Amygdala (tissue), 56 donors: Measurements from ENCODE around the gene CIAO3.

Experiments
- DNase-seq, 56 donors: peaks; one replicate each; lab custom pipeline; 2025; lab: John Stamatoyannopoulos, UW

Gene CIAO3

DNA sequence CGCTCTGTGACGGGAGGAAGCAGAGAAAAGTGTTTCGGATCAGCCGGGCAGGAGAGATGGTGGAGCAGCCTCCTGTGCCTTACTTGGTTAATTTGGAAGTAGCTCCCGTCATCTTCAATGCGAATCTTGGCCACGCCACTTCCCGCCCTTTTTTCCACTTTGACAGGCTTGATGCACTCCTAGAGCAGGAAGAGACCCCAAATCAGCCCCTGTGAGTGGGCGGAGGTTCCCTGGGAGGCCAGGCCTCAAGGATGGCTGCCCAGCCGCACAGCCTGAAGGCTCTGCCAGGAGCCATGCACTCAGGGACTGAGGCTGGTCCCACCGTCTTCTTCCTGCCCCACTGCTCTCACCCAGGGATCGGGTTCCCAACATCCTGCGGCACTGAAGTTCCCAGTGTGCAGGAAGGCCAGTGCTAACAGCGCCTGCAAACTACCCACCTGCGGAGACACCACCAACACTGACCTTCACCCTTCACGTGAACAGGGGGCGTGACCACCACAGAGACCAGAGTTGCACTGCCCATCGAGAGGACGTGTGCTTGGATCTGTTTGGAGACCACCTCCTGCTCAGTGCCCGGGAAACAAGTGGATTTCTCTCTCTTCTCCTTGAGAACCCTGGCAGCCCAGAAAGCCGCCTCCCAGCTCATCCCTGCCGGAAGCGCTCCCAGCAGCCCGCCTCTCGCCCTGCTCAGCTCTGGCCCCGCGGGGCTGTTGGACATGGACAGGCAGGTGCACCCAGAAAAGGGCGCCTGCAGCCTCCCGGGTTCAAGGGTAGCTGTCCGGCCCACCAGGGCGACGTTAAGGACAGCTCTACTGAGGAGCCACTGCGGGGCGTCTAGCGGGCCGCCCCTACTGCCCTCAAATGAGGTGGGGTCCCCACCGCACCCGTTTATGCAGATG is 988 bp downstream of the CIAO3 start:
- DNase-seq: no peak

DNA sequence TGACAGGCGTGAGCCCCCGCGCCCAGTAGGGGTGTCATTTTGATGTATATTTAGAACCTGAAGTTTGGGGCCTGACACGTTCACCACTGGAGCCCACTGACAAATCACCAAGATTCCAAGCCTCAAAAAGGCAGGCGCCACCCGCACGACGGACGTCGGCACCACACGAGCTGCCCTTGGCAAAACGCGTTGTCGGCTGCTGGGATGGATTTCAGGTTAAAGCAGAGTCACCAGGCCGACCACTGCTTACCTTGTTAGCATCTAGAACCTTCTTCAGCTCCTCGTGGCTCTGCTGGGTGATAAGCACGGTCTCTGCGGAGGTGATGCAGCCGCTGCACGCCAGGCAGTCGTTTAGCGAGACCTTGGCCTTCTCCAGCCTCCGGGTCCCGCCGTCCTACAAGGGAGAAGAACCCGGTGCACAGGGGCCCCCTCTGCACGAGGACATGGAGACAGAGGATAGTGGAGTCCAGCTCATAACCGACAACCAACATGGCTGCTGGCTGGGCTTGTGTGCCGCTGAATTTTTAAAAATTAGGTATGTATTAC is 3.8 kb downstream of the CIAO3 start:
- no peak for DNase-seq

DNA sequence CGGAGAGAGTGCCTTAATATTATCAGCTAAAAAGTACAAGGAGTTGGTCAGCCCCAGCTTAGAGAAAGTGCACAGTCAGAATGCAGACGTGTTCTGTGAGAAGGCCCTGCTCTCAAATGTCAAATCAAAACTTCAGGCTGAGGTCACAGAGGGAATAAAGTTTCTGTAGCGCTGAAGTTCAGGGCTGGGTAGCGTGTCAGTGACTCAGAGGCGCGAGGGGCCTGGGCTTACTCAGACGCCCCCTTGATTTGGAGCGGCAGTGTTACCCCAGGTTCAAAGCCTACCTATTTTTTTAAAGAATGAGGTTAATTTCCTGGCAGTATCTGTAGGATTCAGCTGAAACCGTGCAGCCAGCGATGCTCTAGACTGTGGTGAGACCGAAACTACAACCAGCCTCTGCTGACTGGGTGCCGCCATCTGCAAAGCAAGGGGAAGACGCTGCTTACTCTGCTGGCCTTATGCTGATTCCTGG is 4.8 kb downstream of the CIAO3 start:
- DNase-seq: no peak

DNA sequence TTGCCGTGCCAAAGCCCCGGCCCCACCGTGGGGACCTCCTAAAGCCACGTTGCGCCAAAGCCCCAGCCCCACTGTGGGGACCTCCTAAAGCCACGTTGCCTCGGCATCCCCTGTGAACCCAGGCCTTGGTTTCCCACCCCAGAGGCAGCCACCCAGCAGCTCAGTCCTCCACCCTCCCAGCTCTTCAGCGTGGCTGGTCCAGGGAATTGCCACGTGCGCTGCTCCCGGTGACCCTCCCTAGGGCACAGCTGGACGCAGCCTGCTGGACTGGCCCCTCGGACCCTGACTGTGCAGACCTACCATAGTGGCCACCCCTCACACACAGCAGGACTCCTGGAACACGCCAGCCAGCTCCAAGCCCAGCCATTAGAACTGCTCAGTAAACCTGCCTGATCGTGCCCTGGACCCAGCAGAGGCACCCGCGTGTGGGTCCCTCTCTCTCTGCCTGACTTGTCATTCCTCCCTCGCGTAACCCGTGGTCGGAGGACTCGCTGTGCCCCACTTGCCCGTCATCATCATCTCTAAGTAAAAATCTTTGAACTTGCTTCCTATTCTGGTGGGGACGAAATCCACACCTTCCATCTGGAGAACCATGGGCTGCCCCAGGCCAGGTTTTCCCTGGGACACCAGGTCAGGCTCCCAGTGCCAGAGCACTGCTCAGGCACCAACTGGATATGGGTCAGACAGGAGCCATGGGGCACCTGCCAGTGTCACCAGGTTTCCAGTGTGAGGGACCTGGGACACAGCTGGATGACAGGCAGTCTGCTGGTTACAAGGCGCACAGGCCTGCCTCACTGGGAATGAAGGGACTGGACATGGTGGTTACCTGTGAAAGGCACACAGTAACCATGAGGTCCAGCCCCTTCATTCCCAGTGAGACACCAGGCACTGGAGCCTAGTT is 5.6 kb downstream of the CIAO3 start:
- DNase-seq: no peak

DNA sequence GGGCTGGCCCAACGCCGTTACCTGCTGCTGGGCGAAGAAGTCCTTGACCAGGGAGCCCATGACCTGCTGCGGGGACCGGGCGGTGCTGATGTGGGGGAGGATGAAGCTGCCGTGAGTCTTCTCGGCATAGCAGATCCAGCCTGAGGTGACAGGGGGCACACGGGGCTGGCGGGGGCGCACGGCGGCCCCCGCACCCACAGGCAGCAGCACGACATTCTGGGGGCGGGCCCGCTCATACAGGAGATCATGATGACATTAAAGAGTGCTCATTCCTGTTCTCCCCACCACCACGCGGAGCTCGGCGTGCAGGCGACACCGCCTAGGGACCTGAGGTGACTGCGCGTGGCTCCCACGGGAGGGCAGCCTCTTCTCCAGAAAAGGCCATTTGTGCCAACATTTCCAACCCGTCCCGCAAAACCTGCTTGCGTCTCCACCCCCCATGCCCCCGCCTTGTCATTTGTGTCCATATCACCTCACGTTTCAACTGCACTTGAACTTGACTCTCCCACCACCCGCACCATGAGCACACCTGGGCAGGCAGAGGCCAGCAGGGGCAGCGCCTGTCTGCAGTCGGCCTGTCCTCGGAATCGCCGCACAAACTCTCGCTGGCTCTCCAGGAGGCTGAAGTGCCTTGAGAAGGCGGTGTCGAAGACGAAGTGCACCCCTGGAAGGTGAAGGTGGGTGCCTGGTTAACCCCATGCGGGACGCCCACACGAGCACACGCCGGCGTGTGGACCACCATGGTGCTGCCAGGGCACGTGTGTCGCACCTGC is 6.4 kb downstream of the CIAO3 start:
- DNase-seq: no peak

DNA sequence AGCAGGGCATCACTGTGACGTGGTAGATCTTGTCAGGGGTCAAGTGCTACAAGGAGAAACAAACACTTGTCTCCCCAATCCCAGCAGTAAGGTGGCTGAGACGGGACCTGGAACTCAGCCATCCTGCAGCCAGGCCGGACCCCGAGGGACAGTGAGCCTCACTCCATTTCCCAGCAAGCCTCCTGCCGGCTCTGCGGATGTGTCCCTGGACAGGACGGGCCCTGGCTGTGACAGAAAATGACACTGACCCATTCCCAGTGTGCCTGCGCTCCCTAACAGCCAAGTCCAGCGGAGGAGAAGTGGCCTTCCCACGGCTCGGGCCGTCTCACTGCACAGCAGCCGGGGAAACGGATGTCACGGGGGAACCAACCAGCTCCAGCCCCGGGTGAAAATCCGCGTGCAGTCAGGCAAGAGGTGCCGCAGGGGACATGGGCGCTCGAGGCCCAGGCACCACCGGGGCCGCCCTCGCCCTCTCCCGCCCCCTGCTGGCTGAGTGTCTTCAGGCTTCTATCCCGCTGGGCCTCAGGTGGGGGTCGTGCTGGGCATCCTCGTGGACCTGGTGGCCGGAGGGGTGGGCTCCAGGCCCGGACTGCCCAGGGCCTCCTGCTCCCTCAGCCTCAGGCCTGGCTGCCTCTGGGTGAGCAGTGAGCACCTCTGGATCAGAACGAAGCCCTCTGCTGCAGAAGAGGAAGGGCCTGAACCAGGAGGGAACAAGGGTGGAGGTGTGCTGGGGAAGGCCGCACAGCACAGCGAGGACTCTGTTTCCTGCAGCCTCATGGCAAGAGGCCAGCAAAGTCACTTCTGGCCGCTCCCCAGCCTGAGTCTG is 7.2 kb downstream of the CIAO3 start:
- no peak for DNase-seq

DNA sequence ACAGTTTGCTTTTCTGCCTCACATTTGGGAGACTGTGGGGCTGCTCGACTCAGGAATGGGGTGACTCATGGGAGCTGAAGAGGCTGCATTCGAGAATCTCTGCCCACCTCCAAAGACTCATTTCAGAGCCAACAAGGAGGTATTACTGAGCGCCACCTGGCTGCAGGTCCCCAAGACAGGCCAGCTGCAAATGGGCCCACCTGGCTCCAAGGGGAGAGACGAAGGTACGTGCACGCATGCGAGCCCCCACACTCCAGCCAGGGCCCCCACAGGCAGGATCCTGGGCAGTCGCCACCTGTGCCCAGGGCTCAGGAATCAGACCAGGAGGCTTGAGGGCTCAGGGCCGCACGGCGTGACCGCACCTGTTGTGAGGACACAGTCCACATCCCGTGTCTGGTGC is 7.9 kb downstream of the CIAO3 start:
- no peak for DNase-seq

DNA sequence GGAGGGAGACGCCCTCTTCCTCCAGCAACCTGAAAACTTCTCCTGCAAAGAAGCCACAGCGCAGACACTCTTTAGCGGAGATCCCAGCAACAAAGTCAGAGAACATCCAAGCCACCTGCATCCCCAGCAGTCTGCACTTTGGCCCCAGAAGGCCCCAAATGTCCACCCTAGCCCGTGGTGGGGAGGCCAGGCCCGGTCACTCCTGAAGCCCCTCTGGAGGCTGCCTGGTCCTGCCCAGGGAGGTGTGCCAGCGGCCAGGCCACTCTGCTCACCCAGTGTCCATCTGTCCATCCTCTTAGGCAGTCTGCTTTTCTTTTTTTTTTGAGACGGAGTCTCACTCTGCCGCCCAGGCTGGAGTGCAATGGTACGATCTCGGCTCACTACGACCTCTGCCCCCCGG is 8.5 kb downstream of the CIAO3 start:
- no peak for DNase-seq

DNA sequence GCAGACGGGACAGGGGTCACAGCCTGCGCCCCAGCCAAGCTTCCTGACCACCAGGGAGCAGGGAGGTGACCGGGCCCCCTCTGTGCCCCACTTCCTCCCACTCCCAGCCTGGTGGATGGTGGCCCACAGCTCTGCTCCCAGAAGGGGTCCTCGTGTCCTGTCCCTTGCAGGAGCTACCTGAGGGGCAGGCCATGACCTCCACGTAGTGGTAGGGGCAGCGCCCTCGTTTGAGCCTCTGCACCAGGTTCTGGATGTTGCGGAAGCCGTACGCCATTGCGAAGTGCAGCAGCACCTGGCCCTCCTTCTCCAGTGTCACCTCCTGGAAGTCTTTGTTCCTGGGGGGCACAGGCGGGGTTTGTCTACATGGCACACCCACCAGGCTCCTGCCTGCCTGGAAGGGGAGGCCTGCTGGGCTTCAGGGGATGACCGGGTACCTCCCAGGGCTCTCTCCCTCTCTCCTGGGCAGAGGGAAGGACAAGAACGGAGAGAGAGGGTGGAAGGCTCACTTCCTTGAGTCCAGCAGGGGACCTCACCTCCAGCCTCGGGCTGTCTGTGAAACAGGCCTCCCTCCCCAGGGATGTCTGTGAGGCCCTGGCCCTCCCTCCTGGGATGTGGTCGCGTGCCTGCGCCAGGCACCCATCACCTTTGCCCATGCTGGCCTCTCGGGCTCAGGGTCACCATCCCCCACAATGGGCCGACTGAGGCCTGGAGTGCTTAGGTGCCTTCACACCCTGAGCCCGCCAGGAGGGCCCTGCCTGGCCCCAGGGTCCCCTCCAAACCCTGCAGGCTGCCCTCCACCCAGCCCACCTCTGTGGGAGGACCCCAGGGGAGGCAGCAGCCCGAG is 9.9 kb downstream of the CIAO3 start:
- no peak for DNase-seq

DNA sequence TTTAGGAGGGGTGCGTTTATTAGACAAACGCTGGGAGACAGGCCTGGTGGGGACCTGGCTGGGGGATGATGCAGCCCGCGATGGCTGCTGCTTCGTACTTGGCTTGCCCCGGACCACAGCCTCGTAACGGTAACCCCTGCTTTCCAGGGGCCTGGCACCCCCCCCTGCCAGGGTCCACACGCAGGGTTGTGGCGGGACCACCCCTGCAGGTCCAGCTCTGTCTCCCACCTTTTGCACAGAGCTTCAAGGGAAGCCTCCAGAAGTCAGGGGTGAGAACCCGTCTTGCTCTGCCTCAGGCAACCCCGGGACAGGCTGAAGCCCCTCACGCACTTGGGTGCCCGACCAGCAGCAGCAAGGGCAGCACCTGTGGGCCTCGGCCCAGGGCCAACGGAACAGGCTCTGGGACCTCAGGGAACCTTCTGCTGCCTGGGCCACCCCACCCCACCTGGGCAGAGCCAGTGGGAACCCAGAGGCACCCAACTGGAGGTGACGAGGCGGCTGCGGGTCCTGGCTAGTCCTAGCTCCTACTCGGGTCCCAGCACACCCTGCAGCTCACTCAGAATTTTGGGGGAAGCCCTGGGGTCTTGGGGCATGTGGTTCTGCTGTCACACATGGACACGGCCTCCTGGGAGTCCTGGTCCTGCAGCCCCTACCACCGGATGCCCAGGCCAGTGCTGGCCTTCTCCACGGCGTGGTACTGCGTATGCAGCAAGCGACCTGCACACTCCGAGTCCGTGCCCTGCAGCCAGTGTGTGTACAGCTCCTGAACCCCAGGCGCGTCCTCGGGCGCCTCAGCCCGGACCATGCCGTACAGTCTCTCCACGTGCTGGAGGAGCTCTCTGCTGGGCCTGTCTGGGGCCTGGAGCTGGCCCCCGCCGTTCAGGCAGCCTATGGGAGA is 10.8 kb downstream of the CIAO3 start:
- no peak for DNase-seq

DNA sequence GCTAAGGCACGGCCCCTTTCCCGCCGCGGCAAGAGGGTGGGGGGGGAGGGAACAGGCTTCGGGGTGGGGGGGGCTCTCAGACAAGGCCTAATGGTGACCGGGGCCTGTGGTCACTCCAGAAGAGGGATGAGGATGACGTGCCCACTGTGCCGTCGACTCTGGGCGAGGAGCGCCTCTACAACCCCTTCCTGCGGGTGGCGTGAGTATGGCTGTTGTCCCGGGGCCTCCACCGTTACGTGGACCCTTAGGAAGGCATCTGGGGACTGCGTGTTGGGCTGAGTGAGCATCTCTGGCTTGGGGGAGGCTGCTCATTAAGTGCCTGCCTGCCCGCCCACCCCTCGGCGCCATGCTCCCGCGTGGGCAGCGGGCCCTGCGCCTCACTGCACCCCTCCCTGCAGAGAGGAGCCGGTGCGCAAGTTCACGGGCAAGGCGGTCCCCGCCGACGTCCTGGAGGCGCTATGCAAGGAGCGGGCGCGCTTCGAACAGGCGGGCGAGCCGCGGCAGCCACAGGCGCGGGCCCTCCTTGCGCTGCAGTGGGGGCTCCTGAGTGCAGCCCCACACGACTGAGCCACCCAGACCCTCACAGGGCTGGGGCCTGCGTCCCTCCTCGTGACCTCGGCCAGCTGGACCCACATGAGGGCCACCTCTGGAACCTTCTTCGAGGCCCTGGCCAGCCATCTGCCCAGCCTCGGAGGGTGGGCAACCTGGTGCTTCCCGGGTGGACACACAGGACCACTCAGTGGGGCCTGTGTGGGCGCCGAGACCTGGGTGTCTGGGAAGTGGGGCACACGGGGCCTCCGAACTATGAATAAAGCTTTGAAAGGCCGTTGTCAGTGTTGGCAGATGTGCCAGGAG is 11.7 kb downstream of the CIAO3 start:
- DNase-seq: peak in 7 of 56 donors; percentile 32 to 56 (median 42)

DNA sequence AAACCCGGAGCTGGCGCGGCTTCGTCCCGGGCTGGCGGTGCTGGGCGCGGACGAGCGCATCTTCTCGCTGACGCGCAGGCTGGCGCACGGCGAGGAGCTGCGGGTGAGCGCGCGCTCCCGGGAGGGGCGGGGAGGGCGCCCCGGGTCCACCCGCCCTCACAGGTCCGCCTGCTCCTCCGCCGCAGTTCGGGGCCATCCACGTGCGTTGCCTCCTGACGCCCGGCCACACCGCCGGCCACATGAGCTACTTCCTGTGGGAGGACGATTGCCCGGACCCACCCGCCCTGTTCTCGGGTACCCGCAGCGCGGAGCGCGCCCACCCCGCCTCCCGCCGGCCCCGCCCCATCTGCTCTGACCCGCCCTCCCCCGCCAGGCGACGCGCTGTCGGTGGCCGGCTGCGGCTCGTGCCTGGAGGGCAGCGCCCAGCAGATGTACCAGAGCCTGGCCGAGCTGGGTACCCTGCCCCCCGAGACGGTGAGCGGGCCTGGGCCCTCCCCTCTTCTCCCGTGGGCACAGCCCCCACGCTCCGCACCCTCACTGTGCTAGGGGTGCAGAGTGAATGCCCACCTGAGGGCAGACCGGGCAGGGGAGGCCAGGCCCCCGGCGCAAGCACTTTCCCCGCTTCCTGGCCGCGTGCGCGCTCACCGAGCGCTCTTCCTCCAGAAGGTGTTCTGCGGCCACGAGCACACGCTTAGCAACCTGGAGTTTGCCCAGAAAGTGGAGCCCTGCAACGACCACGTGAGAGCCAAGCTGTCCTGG is 12.5 kb downstream of the CIAO3 start:
- peak in 33 of 56 donors; percentile 11 to 75 (median 59) for DNase-seq

DNA sequence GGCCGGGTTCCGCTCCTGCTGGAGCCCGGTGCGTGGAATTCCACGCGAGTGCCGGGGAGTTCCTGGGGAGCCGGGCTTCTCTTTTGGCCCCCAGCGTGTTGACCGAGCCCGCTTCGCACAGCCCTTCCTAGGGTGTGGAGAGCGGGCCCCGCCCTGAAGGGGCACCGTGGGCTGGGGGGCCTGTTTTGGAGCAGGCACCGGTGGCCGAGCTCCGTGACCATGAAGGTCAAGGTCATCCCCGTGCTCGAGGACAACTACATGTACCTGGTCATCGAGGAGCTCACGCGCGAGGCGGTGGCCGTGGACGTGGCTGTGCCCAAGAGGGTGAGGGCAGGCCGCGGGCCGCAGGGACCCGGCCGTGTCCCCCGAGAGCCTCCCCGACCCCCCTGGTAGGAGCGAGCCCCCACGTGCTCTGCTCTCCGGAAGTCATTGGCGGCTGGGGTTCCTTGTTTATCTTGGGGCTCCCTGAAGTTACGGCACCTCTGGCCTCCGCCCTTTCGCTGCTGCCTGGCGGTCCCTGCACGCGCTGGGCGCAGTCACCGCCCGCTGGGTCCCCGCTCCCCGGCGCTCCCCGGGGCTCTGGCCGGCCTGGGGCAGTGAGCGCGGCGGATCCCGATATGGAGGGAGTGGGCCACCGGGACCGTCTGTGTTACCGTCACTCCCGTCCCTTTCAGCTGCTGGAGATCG is 13.4 kb downstream of the CIAO3 start:
- no peak for DNase-seq

DNA sequence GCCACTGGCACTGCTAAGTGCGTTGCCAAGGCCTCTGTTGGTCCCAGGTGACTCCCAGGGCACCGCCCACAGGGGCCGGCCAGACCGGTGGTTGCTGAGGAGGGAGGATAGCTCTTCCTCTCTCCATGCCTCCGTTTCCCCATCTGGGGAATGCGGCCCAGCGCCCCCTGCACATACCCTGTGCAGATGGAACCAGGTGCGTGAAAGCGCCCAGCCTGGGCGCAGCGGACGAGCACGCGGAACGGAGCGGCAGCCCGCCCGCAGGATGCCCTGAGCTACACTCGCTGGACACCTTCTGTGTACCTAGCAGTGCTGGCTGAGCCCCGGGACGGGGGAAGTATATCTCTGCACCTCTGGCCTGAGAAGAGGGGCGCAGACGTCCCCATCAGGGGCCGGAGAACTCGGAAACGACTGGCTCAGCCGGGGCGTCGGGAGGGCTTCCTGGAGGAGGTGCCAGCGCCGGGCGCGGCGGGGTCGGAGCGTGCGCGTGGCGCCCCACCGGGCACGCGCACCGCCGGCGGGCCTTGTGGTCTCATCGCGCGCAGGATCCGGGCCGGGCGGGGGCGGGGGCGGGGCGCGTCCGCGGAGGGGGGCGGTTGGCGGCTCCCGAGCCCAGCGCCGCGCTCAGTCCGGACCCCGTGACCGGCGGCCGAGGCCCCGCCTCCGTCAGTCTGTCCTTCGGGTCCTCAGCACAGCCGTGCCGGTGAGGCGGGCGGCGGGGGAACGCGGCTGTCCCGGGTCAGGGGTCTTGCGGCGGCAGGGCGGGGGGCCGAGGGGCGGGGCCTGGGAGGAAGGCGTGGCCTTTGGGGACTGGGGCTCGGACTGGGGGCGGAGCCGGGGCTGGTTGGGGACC is 14.1 kb downstream of the CIAO3 start, which contains the start of the genes CCDC78 and HAGHL:
TSS of gene CCDC78 (minus strand) at position 6 of the 853 bp plus-strand sequence. CDS start 76 bp downstream, outside the sequence.
TSS of gene HAGHL (plus strand) at position 669 of the 853 bp plus-strand sequence. CDS start 404 bp downstream, outside the sequence.
- peak in 33 of 56 donors; percentile 21 to 77 (median 56) for DNase-seq
